ENCODE results near the gene SGCG.

The SGCG gene

DNA sequence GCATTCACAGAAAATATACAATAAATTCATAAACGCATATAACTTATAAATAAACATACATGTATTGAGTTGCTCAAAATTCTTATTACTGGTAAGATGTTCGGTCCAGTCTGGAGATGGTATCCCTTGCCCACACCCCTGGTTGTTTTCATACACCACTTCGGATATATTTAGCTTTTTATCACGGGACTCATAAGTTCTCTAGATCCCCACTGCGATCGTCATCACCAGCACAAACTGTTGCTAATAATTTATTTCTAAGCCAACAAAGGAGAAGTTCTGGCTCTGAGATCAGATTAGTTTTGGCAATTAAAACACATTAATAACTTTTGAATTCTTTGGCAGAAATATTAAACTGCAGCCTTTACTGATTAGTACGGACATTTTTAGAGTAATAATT lies 23.0 kb upstream of the SGCG start:
- no peak overlapping the region for H3K4me3 ChIP-seq
- no peak overlapping the region for H3K9ac ChIP-seq (ENCODE audit: insufficient read length)
- H3K27ac ChIP-seq = no peak overlapping the region
- no peaks in the 10 kb centered on the region for H3K36me3 ChIP-seq (ENCODE audit: insufficient read depth, low read length)
- no peak for DNase-seq (ENCODE audit: low read depth, low spot score)
- TF ChIP-seq FOXP2 (optimal IDR thresholded peaks at IDR 0.05; ENCODE audit: control extremely low read depth, extremely low read length, insufficient read depth) = no peak
- no peak for TF ChIP-seq POLR2AphosphoS5 (IDR thresholded peaks at IDR 0.05; ENCODE audit: borderline replicate concordance, low read depth, low read length)
- no peak for TF ChIP-seq EZH2 (IDR thresholded peaks at IDR 0.05)
- H3K9me3 ChIP-seq (ENCODE audit: low read depth, low read length) = no peaks in the 10 kb centered on the region

DNA sequence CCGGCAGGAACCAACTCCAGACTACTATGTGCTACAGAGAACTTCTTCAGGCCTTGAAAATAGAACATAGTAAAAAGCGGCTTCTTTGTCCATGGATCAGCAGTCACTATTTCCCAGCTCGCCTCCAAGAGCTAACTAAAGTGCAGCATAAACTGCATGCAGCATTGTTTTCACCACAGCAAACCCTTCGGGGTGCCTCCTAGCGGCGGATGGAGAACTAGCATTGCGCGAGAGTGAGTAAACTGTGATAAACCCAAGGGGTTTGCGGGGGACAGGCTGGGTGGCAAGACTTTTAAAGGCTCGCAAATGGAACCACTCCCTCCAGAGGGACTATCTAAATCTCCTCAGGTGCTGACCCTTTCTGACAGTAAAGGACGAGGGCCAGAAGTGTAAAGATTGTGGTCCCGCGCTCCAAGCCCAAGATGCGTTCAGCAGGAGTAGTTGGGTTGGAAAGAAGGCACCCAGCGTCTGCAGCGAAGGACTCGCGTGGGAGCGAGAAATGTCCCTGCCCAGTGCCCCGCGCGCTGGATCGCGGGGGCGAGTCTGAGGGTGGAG lies 21.5 kb upstream of the SGCG start:
- H3K9ac ChIP-seq (ENCODE audit: insufficient read length) = no peak overlapping the region
- H3K4me3 ChIP-seq = peak overlapping the region; percentile 66
- no peak for DNase-seq (ENCODE audit: low read depth, low spot score)

DNA sequence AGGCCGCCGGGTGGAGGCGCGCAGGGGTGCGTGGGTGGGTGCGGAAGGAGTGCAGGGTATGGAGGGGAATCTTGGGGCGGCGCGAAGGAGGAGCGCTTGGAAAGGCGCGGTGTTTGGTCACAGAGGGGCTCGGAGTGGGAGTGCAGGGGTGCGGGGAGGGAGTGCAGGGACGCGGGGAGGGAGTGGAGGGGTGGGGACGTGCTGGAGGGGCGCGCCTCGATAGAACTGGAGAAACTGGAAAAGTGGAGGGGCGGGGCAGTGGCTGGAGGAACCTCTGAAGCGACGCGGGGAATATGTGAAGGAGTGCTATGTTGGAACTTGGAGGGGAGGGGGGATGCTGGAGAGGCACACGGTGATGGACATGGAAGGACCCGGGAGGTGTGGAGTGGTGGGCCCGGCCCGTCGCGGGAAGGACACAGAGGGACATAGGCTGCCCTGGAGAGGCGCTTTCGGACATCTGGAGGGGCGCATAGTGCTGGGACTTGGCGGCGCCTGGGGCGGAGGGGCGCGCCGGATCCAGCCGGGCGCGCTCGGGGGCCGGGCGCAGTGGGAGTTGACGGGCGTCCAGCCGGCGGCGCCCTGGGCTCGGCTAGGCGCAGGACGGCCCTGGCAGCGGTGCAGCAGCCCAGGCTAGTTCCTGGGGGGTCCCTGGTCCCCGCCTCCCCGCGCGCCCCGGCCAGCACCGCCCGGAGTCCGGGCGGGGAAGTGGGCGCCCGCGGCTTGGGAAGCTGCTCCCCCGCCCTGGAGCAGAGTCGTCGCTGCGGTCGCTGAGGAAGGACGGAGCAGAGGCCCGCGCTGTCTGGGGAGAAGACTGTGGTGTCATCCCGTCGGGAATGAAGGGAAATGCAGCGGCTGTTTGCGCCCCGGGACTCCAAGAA lies 20.8 kb upstream of the SGCG start:
- no peak for DNase-seq (ENCODE audit: low read depth, low spot score)
- TF ChIP-seq POLR2AphosphoS5 (IDR thresholded peaks at IDR 0.05; ENCODE audit: borderline replicate concordance, low read depth, low read length) = no peak
- TF ChIP-seq EZH2 (IDR thresholded peaks at IDR 0.05) = no peak
- TF ChIP-seq FOXP2 (optimal IDR thresholded peaks at IDR 0.05; ENCODE audit: control extremely low read depth, extremely low read length, insufficient read depth) = no peak
- Histone ChIP-seq H3K36me3 (ENCODE audit: insufficient read depth, low read length) (no peaks in the 10 kb centered on the region), H3K9ac (ENCODE audit: insufficient read length) (no peak overlapping the region), H3K9me3 (ENCODE audit: low read depth, low read length) (no peaks in the 10 kb centered on the region), H3K4me3 (peak overlapping the region; percentile 66), H3K27ac (no peak overlapping the region)

More for the DNA sequence above, 21.5 kb upstream of the SGCG start:
- Histone ChIP-seq H3K36me3 (ENCODE audit: insufficient read depth, low read length) (no peaks in the 10 kb centered on the region), H3K9me3 (ENCODE audit: low read depth, low read length) (no peaks in the 10 kb centered on the region), H3K27ac (no peak overlapping the region)
- TF ChIP-seq POLR2AphosphoS5 (IDR thresholded peaks at IDR 0.05; ENCODE audit: borderline replicate concordance, low read depth, low read length) = no peak
- TF ChIP-seq EZH2 (IDR thresholded peaks at IDR 0.05) = no peak
- TF ChIP-seq FOXP2 (optimal IDR thresholded peaks at IDR 0.05; ENCODE audit: control extremely low read depth, extremely low read length, insufficient read depth) = no peak

DNA sequence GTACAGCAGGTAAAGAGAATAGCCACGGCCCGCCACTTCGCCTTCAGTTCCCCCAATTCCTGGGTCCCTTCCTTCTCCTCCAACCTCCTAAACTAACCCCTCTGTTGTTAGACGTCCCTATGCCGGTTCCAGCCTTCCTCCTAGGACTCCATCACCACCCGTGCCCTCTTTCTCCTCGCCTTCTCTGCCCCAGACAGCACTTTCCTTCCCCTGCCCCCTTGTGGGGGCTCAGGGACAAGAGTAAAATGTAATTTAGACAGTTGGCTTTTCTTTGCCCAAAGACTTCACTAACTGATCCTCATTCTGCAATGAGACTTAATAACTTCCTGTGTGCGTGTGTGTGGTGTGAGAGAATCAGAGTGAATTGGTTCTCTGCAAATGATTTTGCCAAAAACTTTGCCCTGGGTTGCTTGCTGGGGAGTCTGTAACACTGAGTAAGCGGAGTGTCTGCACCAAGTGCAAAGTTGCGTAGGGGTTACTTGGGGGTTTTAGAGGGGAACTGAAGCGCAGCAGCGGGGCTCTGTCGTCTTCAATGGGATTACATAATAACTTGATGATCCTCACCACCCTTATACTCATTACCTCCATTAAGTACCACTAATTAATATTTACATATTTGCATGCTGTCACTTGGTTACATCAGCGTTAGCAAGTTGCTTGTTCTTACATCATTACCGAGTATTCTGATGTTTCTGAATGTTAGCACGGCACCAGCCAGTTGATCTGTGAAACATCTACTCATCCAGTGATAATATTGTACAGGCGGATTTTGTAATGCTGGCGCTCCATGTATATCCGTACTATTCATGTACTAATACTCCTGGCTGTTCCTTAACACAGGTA lies 19.9 kb upstream of the SGCG start:
- H3K36me3 ChIP-seq (ENCODE audit: insufficient read depth, low read length) = no peaks in the 10 kb centered on the region
- H3K9me3 ChIP-seq (ENCODE audit: low read depth, low read length) = no peaks in the 10 kb centered on the region
- no peak overlapping the region; the same call in 1 of the 2 replicates for H3K27ac ChIP-seq
- H3K4me3 ChIP-seq = peak overlapping the region; percentile 66
- DNase-seq (ENCODE audit: low read depth, low spot score) = no peak
- H3K9ac ChIP-seq (ENCODE audit: insufficient read length) = no peak overlapping the region
- TF ChIP-seq EZH2 (IDR thresholded peaks at IDR 0.05) (no peak), POLR2AphosphoS5 (IDR thresholded peaks at IDR 0.05; ENCODE audit: borderline replicate concordance, low read depth, low read length) (no peak), FOXP2 (optimal IDR thresholded peaks at IDR 0.05; ENCODE audit: control extremely low read depth, extremely low read length, insufficient read depth) (no peak)

DNA sequence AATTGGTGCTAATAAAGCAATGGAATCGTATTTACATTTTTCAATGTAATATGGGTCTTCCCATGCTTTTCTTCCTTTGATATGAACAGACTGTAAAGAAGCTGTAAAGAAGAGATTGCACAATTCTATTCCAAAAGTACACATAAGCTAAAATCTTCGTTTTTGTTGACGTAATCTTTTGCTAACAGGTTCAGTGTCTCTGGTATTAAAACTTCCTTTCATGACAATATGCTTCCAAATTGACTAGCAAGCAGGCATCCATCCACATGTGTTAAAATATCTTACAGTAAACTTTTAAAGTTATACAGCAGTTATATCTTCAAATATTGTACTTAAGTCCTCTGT lies 19.3 kb upstream of the SGCG start:
- Histone ChIP-seq H3K4me3 (peak overlapping the region; percentile 66), H3K9ac (ENCODE audit: insufficient read length) (no peak overlapping the region), H3K27ac (no peak overlapping the region; the same call in 1 of the 2 replicates), H3K36me3 (ENCODE audit: insufficient read depth, low read length) (no peaks in the 10 kb centered on the region), H3K9me3 (ENCODE audit: low read depth, low read length) (no peaks in the 10 kb centered on the region)
- TF ChIP-seq EZH2 (IDR thresholded peaks at IDR 0.05) (no peak), POLR2AphosphoS5 (IDR thresholded peaks at IDR 0.05; ENCODE audit: borderline replicate concordance, low read depth, low read length) (no peak), FOXP2 (optimal IDR thresholded peaks at IDR 0.05; ENCODE audit: control extremely low read depth, extremely low read length, insufficient read depth) (no peak)
- DNase-seq (ENCODE audit: low read depth, low spot score) = no peak

DNA sequence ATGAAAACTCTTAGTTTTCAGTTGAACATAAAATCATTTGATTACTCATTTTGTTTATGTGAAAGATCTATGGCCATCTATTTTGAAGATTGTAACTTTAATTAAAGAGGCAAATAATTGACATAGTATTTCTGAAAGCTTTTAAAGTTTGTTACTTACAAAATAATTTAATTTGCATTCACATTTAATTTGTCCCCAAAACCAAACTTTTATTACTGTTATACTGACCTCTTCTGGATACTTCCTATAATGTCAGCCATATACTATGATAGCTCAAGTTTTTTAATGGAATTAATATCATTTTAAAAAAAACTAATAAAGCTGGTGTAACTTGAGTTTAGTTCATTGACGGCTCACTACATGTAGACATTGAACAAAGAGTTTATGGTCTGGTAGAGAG lies 4.9 kb upstream of the SGCG start:
- Histone ChIP-seq H3K27ac (no peak overlapping the region), H3K9me3 (ENCODE audit: low read depth, low read length) (no peaks in the 10 kb centered on the region), H3K9ac (ENCODE audit: insufficient read length) (no peak overlapping the region), H3K36me3 (ENCODE audit: insufficient read depth, low read length) (no peaks in the 10 kb centered on the region), H3K4me3 (no peak overlapping the region)
- no peak for DNase-seq (ENCODE audit: low read depth, low spot score)
- no peak for TF ChIP-seq POLR2AphosphoS5 (IDR thresholded peaks at IDR 0.05; ENCODE audit: borderline replicate concordance, low read depth, low read length)
- TF ChIP-seq FOXP2 (optimal IDR thresholded peaks at IDR 0.05; ENCODE audit: control extremely low read depth, extremely low read length, insufficient read depth) = no peak
- no peak for TF ChIP-seq EZH2 (IDR thresholded peaks at IDR 0.05)

DNA sequence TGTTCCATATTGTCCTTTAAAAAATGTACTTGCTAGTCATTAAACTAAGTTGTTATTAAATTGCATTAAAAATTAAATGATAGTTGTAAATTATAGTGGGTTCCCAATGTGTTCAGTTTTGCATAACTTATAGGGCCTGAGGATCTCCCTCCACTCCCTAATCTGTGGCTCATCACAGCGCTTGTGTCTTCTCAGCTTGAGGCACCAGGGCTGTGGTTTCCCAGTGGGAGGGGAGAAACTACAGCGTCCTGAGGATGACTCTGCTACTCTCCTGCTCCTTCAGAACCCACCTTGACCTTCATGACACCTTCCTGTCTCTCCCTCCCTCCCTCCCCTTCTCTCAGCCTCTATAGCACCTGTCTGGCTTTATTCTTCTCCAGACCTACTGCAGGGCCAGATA lies 1.4 kb downstream of the SGCG start:
- no peak for TF ChIP-seq POLR2AphosphoS5 (IDR thresholded peaks at IDR 0.05; ENCODE audit: borderline replicate concordance, low read depth, low read length)
- no peak for TF ChIP-seq FOXP2 (optimal IDR thresholded peaks at IDR 0.05; ENCODE audit: control extremely low read depth, extremely low read length, insufficient read depth)
- TF ChIP-seq EZH2 (IDR thresholded peaks at IDR 0.05) = no peak
- no peak overlapping the region for H3K4me3 ChIP-seq
- no peak overlapping the region for H3K27ac ChIP-seq
- DNase-seq (ENCODE audit: low read depth, low spot score) = no peak
- no peaks in the 10 kb centered on the region for H3K9me3 ChIP-seq (ENCODE audit: low read depth, low read length)
- no peak overlapping the region for H3K9ac ChIP-seq (ENCODE audit: insufficient read length)
- no peaks in the 10 kb centered on the region for H3K36me3 ChIP-seq (ENCODE audit: insufficient read depth, low read length)

DNA sequence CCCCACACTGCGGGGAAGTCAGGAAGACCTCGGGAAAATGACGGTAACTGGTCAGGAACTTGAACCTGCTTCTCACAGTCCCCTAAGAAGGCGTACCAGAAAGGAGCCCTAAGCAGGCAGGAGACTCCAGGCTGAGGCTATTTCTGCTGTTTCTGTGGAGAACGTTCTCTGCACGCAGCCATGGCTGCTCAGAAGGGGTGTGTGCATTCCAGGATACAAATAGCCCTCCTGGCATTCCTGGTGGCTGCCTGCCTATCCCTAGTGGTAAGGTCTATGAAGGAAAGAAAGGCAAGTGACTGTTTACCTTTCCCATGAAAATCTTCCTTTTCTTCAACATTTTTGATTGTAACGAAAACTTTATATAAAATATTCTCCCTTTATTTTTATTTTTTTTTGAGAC lies 2.5 kb downstream of the SGCG start:
- H3K27ac ChIP-seq = no peak overlapping the region
- no peak for TF ChIP-seq FOXP2 (optimal IDR thresholded peaks at IDR 0.05; ENCODE audit: control extremely low read depth, extremely low read length, insufficient read depth)
- TF ChIP-seq POLR2AphosphoS5 (IDR thresholded peaks at IDR 0.05; ENCODE audit: borderline replicate concordance, low read depth, low read length) = no peak
- H3K9ac ChIP-seq (ENCODE audit: insufficient read length) = no peak overlapping the region
- no peak overlapping the region for H3K4me3 ChIP-seq
- DNase-seq (ENCODE audit: low read depth, low spot score) = no peak
- H3K9me3 ChIP-seq (ENCODE audit: low read depth, low read length) = no peaks in the 10 kb centered on the region
- H3K36me3 ChIP-seq (ENCODE audit: insufficient read depth, low read length) = no peaks in the 10 kb centered on the region
